Measurements from ENCODE around the gene MTHFD2.

DNA sequence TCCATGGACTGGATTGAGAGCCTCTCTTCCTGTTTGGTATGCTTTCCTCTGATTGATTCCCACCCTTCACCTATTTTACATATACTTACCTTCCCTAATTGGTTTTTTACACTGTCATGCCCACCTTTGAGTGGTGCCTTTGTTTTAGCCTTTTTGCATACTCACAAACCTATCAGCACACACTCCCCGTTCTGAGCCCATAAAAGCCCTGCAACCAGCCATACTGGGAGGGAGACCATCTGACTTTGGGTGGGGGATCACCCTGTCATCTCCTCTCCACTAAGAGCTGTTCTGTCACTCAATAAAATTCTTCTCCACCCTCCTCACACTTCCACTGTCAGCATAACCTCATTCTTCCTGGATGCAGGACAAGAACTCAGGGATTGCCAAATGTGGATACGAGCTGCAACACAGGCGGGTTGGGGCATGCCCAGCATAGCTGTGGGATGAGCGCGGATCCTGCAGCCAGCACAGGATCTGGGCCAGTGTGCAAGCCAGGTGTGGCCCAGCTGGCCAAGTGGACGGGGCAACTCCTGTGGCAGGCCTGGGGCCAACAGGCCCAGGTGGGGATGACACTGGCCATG lies 10.3 kb upstream of the MTHFD2 start:
- TF ChIP-seq CTCF (IDR thresholded peaks at IDR 0.05; ENCODE audit: poor library complexity), result no peak
- TF ChIP-seq EZH2 (IDR thresholded peaks at IDR 0.05; ENCODE audit: borderline replicate concordance), result no peak
- no peak for TF ChIP-seq EZH2phosphoT487 (IDR thresholded peaks at IDR 0.05; ENCODE audit: low read depth, severe bottlenecking, unreplicated experiment)
